T-helper 22 cell (primary cell): ENCODE measurements around the gene ALDH3B2.

Experiments used
- DNase-seq: peaks from one replicate; pipeline ENCODE4 v3.0.0-alpha.2; 2020; ENCODE audit warnings: low read depth

ALDH3B2 gene

GRCh38 chr11:67613960-67614715 is 60.3 kb downstream of the ALDH3B2 start:
- peak; percentile 69 for DNase-seq

GRCh38 chr11:67613313-67613959 is 61.0 kb downstream of the ALDH3B2 start:
- no peak for DNase-seq

- no peak for DNase-seq
These were observed 61.7 kb downstream of the ALDH3B2 start for GRCh38 chr11:67612751-67613150.
